Measurements from ENCODE around the gene LNX2.

DNA sequence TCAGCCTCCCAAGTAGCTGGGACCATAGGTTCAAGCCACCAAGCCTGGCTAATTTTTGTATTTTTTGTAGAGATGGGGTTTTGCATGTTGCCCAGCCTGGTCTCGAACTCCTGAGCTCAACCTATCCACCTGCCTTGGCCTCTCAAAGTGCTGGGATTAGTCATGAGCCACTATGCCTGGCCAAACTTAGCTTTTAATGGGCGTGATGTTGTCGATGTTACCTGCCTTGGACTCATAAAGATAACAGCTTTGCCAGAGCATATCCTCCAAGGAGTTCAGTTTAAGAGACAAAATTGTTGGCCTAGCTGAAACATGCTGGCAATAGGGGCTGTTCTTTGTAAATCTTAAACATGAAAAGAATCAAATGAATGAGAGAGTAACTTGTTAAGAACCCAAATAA lies 14.5 kb upstream of the LNX2 start:
- TF ChIP-seq POLR2AphosphoS5 (IDR thresholded peaks at IDR 0.05), result no peak
- no peak for TF ChIP-seq POLR2A (IDR thresholded peaks at IDR 0.05; ENCODE audit: low read depth)
